GM21619 (cell line): Measurements from ENCODE around the gene CYP3A5.
A peak's percentile ranks its signal among the peaks of the same experiment; 100 is the strongest.

Source experiments
- ATAC-seq: cut with Tn5 transposase; IDR thresholded peaks from one replicate; pipeline ENCODE4 v1.9.1; 2021; ENCODE audit not compliant: unreplicated experiment

Gene CYP3A5

DNA sequence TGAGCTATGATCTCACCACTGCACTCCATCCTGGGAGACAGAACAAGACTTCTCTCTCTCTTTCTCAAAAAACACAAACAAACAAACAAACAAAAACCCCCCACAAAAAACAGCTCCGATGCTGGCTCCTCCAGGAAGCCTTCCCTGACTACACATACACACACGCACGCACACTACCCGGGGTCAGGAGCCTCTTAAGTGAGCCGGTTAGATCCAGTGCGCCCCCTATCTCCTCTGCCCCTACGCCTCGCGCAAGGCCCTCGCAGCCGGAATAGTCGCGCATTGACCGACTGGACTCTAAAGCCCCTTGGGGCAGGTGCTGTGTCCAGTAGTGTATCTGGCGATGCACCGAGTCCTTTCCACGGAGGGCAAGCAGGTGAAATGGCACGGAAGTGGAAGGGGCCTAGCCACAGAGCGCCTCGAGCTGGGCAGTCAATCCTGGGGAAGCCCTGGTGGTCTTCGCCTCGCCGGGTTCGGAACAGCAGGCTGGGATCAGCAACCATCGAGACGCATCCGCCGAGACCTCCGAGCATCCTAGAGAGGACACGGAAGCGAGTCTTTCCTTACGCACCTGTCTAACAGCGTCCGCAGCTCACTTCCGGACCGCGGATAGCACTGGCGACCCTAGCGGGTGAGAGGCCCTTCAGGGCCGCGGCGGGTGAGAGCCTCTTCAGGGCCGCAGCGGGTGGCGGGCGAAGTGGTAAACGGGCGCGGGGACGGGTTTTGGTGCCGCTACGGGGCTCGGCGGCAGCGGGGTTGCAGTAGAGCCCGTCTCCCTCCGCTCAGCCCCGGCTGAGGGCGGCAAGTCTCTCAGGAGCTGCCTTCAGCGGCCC, 63.2 kb downstream of the CYP3A5 start, which contains the start of gene ZSCAN25:
TSS of gene ZSCAN25 (plus strand) at position 588 of the 833 bp plus-strand sequence. CDS start 2,661 bp downstream, outside the sequence.
- peak; percentile 94 for ATAC-seq

DNA sequence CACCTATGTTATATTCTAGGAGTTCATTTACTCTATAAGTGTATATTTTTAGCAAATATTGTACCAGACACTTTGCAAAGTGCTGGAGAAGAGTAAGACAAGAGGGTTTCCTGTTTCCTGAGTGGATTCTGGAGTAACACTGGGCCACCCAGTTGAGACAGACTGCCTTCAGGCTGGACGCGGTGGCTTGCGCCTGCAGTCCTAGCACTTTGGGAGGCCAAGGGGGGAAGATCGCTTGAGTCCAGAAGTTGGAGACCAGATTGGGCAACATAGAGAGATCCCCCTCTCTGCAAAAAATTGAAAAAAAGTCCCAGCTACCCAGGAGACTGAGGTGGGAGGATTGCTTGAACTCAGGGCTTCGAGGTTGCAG, 63.8 kb downstream of the CYP3A5 start:
- ATAC-seq: no peak

DNA sequence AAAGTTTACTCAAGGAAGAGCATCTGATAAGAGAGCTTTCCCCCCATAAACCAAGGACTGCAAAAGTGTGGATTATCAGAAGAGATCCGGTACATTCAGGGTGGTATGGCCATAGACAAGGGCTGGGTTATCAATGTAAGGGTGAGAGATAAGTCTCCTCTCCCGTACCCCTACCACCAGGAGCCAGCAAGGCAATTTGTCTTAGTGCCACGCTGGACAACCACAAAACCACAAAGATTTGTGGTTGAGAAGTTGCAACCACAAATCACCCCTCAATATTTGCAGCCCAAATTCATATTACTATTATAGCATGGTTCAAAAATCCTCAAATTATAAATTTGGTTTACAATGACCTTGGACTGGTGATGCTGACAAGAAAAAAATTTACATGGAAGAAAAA, 65.3 kb downstream of the CYP3A5 start:
- no peak for ATAC-seq

DNA sequence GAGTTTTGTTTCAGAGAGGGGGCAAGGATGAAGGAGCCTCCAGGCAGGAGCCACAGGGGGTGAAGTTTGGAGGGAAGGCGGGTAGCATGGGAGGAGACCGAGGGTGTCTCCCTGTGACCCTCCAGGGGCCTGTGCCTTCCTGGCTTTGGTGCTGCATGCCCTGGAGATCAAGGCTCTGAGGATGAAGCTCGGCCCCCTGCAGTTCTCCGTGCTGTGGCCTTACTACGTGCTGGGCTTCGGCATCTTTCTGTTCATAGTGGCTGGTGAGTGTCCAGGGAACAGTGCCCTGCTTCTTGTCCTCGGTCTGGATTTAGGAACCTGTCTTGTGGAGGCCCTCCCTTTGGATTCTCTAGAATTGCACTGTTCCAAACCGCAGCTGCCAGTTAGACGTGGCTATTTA, 72.2 kb downstream of the CYP3A5 start:
- no peak for ATAC-seq

DNA sequence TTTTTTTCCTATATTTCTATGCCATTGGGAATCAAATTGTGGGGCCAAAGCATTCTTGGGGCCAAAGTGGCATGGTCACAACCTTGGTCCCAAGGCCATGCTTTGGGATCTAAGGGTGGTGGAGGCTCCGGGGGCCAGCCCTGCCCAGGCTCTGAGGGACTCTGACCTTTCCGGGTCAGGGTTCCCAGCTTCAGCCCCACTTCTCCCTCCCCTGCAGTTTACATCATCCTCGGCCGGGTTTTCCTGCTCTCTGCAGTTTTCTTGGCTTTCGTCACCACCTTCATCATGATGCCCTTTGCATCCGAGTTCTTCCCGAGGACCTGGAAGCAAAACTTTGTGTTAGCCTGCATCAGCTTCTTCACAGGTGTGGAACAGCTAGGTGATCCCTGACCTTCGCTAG, 73.3 kb downstream of the CYP3A5 start:
- ATAC-seq: no peak

DNA sequence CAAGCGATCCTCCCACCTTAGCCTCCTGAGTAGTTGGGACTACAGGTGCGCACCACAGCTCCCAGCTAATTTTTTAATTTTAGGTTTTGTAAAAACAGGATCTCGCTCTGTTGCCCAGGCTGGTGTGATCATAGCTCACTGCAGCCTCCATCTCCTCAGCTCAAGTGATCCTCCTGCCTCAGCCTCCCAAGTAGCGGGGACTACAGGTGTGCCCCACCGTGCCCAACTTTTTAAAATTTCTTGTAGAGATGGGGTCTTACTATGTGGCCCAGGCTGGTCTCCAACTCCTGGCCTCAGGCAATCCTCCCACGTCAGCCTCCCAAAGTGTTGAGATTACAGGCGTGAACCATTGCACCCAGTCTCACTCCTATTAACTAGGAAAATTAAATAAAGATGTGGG, 74.3 kb downstream of the CYP3A5 start:
- ATAC-seq: no peak

DNA sequence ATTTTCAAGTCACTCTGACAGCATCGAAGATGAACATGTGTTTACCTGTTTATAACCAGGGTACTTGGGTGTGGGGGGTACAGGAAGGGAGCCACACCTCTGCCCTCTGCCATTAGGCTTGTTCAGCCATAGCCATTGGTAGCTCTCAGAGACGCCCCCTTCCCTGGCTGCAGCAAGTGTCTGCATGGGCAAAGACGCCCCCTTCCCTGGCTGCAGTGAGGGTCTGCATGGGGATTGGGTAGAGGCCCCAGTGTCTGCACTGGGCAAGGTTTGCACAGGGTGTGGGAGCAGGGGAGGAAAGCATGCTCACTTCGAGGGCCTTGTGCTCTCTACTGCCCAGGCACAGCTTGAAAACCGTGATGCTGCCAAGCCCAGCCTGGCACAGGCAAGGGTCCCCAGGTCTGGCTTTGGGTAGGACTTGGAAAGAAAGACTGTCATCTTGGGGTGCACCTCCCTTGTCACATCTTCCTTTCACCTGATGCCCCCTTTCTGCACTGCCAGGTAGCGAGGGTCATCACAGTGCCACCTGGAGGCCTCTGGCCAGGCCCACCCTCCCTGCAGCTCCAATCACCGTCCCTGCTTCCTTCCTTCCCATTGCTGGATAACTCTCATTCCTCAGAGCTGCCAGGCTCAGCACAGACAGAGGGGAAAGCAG, 78.0 kb downstream of the CYP3A5 start:
- ATAC-seq: no peak

DNA sequence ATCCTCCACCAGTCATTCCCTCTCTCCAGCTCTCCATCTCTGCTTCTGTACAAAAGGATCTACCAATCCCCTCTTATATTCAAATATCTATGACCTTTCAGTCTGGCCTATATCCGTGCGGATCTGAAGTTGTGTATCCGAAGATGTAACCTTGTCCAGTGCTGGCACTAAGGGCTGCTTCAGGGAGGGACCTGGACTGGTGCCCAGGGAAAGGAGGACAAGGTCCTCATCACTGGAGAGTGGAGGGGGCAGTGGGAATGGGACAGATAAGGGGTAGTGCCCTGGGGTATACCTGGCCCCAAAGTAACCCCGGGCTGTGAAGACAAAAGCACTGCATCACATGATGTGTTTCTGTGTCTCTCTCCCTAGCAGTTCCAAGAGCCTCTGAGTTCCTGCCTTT, 80.0 kb downstream of the CYP3A5 start:
- ATAC-seq: no peak
